ENCODE data around the gene BTBD7. TPM values are rescaled to one million over a fixed set of nuclear protein-coding genes. Genes with fewer than 3 reads are reported as not detected.

BTBD7 gene
- total and polyA plus RNA-seq, 2 donors (not counting 3 experiments of a cell fraction or from before 2014, with no cell fraction given): 20.9 to 50.2 TPM

GRCh38 chr14:93329965-93330608 is 2.7 kb downstream of the BTBD7 start:
- Histone ChIP-seq H3K4me3 (replicated peaks in 1 of 3; ENCODE audit: insufficient read depth in 1 of 3, low read depth in 1 of 3, low read length in 3 of 3) (peak overlapping the region in 1 of 3 experiments; percentile 41), H3K9ac (replicated peaks; ENCODE audit: extremely low read depth, insufficient read depth, low read length) (no peak overlapping the region), H3K27me3 (ENCODE audit: control insufficient read depth in 2 of 2, insufficient read depth in 2 of 2, low read length in 2 of 2) (no peaks in the 10 kb centered on the region), H3K9me1 (replicated peaks; ENCODE audit: control insufficient read depth, extremely low read depth, insufficient read depth, low read length) (no peaks in the 10 kb centered on the region), H3K9me3 (replicated peaks; ENCODE audit: control insufficient read depth, insufficient read depth, low read length) (no peaks in the 10 kb centered on the region), H4K20me1 (replicated peaks; ENCODE audit: control insufficient read depth, extremely low read depth, insufficient read depth, low read length) (peaks cover 2% of the 10 kb centered on the region), H3K4me1 (ENCODE audit: control insufficient read depth, extremely low read depth, insufficient read depth, low read length) (peaks cover 28% of the 10 kb centered on the region), H2AFZ (ENCODE audit: low read depth, low read length) (no peak overlapping the region), H3K4me2 (ENCODE audit: insufficient read depth, low read length) (peak overlapping the region; percentile 92), H3K27ac (ENCODE audit: insufficient read depth, low read depth, low read length) (peak overlapping the region; percentile 30), H3K36me3 (ENCODE audit: control insufficient read depth in 2 of 2, extremely low read depth in 1 of 2, insufficient read depth in 2 of 2, low read length in 2 of 2) (no peaks in the 10 kb centered on the region), H3K79me2 (ENCODE audit: control insufficient read depth, insufficient read depth, low read length) (peaks cover 76% of the 10 kb centered on the region)
- BruUV-seq (replicated peaks): no TSS peak
- ChIA-PET CTCF (interaction anchor here (0.7 to 3.2 kb wide), 5 partner anchors 11 to 123 kb away, joined by 3 to 23 read pairs (median 4); partner anchors contain the start of genes GON7 and UBR7), POLR2A (no interaction called here)
- intact Hi-C loops (cut with micrococcal nuclease): loop anchor here (5.0 to 10.0 kb wide), 2 partner anchors 73 to 215 kb away; partner anchors contain the start of gene ITPK1
- TF ChIP-seq GATA2 (IDR thresholded peaks at IDR 0.05; ENCODE audit: insufficient read depth, insufficient read length, low read depth, low read length): no peak
- no peak for TF ChIP-seq MAX (IDR thresholded peaks at IDR 0.05; ENCODE audit: insufficient read depth, insufficient read length)
- TF ChIP-seq MYC (IDR thresholded peaks at IDR 0.05; ENCODE audit: low read depth, low read length): no peak
- no peak for TF ChIP-seq EZH2 (IDR thresholded peaks at IDR 0.05; ENCODE audit: borderline replicate concordance, low read depth, low read length, severe bottlenecking)
- no peak for TF ChIP-seq POLR2A (IDR thresholded peaks at IDR 0.05; ENCODE audit: low read depth, low read length)
- no peak for TF ChIP-seq JUN (IDR thresholded peaks at IDR 0.05; ENCODE audit: borderline replicate concordance, insufficient read depth, insufficient read length, low read depth)
- no peak for TF ChIP-seq CTCF (IDR thresholded peaks at IDR 0.05; ENCODE audit: extremely low read depth in 1 of 2, insufficient read depth in 1 of 2, low read depth in 1 of 2, low read length in 2 of 2)
- TF ChIP-seq POLR2AphosphoS5 (IDR thresholded peaks at IDR 0.05; ENCODE audit: insufficient read depth, low read depth, low read length): no peak
- TF ChIP-seq FOS (IDR thresholded peaks at IDR 0.05; ENCODE audit: borderline replicate concordance, insufficient read depth, low read length): no peak
- peak; percentile 51 for DNase-seq (ENCODE audit: low read depth, low spot score)
- no peak for FAIRE-seq
- dilution Hi-C loops (cut with MboI; ENCODE audit: extremely low pct_ligation_motif_present, low sequenced_read_pairs): no loop called here

Data from endothelial cell of umbilical vein (primary cell).